Spleen (tissue), 11 donors: Measurements from ENCODE around the gene SPATS2. TPM values are rescaled to one million over a fixed set of nuclear protein-coding genes. Genes with fewer than 3 reads are reported as not detected.

ENCODE experiments used
- DNase-seq: peaks from one replicate; pipeline ENCODE4 v3.0.0-alpha.2; 2020
- H3K27ac ChIP-seq, 8 donors: fragments of 200-600 bp; sonication (generic) in 7 of 8; 1 replicate in 4 of 8; 2 replicates in 4 of 8; pipeline versions ENCODE4 v1.5.0 to v1.8.0; 2016 to 2021; ENCODE audit warnings: inconsistent platforms in 4 of 8, mild to moderate bottlenecking in 4 of 8, moderate library complexity in 1 of 8
- H3K27me3 ChIP-seq, 7 donors: fragments of 200-600 bp; sonication (generic) in 6 of 7; replicated peaks in 1 of 7; 1 replicate in 4 of 7; 2 replicates in 3 of 7; pipeline versions ENCODE4 v1.5.0 to v1.8.0; 2016 to 2021; ENCODE audit warnings: inconsistent platforms in 3 of 7, mild to moderate bottlenecking in 1 of 7
- H3K36me3 ChIP-seq, 6 donors: fragments of 200-600 bp; sonication (generic) in 5 of 6; 1 replicate in 4 of 6; 2 replicates in 2 of 6; pipeline versions ENCODE4 v1.5.0 to v1.8.0; 2016 to 2021; ENCODE audit warnings: inconsistent platforms in 2 of 6
- H3K4me1 ChIP-seq, 6 donors: fragments of 200-600 bp; sonication (generic) in 5 of 6; 1 replicate in 3 of 6; 2 replicates in 3 of 6; pipeline versions ENCODE4 v1.5.0 to v1.8.0; 2016 to 2021; ENCODE audit warnings: inconsistent platforms in 3 of 6
- H3K4me3 ChIP-seq, 8 donors: fragments of 200-600 bp; sonication (generic) in 7 of 8; 1 replicate in 4 of 8; 2 replicates in 4 of 8; pipeline versions ENCODE4 v1.5.0 to v1.8.0; 2016 to 2021; ENCODE audit warnings: inconsistent platforms in 4 of 8, mild to moderate bottlenecking in 4 of 8, moderate library complexity in 2 of 8
- H3K9me3 ChIP-seq, 8 donors: fragments of 200-600 bp; sonication (generic) in 7 of 8; 1 replicate in 4 of 8; 2 replicates in 4 of 8; pipeline versions ENCODE4 v1.5.0 to v1.8.0; 2016 to 2021; ENCODE audit warnings: inconsistent platforms in 4 of 8
- CTCF ChIP-seq, 11 experiments: fragments of 200-600 bp in 7 of 11; fragments of 450-650 bp in 4 of 11; sonication (generic) in 4 of 11; IDR thresholded peaks in 8 of 11; conservative IDR thresholded peaks in 3 of 11; 1 replicate in 7 of 11; 2 replicates in 4 of 11; pipeline versions ENCODE4 v1.4.0 to v1.8.0; 2016 to 2021; ENCODE audit warnings: antibody characterized with exemption in 11 of 11, inconsistent platforms in 4 of 11, mild to moderate bottlenecking in 1 of 11
- POLR2A ChIP-seq, 3 donors: fragments of 450-650 bp; IDR thresholded peaks; one replicate each; pipeline ENCODE4 v1.5.1; 2017; ENCODE audit warnings: antibody characterized with exemption in 3 of 3, mild to moderate bottlenecking in 1 of 3
- POLR2AphosphoS5 ChIP-seq, 3 donors: sonication (generic); formaldehyde crosslinking; IDR thresholded peaks; one replicate each; pipeline ENCODE4 v1.5.1; 2017; ENCODE audit warnings: antibody characterized with exemption in 3 of 3
- WGBS, 5 donors: extraction: QIAGEN DNeasy Blood & Tissue Kit in 3 of 5; methylation state at CpG; one replicate each; pipeline versions ENCODE4 v1.1.5 to v1.1.7; 2013 to 2018; 5-methylcytosine and 5-hydroxymethylcytosine counted together
- intact Hi-C: fragments of 100-400 bp; cut with DNase I; formaldehyde crosslinking; loops from one replicate; pipeline ENCODE4 v1.15.0; 2023; ENCODE audit warnings: low total_unique reads
- polyA plus RNA-seq, 3 donors: library from polyadenylated mRNA; stranded (reverse); fragments of 200-250 nt; gene quantifications; one replicate each; pipeline ENCODE4 v1.2.1, GENCODE V29; 2013
- total RNA-seq, 7 donors: library from RNA; depleted of rRNA in 3 of 7; stranded (reverse); fragments of >200 nt in 3 of 7; fragmentation: NEBNext Ultra II Directional in 4 of 7; extraction: Animal tissue kit (Norgen Biotek cat#: 25700) in 4 of 7; gene quantifications; one replicate each; pipeline versions ENCODE4 v1.1.0 to v1.2.1, GENCODE V29; 2016 to 2021
- donor health status: healthy with polysubstance abuse.
- donor health status: DM: no; HTN: no; CAD: no; lungs with moderate emphysema.
- donor health status: DM: no; HTN: no; CAD: no.
- donor health status: Bipolar disorder and iron deficiency.
- donor health status: healthy.
- donor health status: DM: no; HTN: no; CAD: no.
- donor health status: DM: yes; HTN: yes; CAD: no.

The SPATS2 gene
- total and polyA plus RNA-seq, 10 donors, result 7.1 to 27.0 (median 19.0) TPM

GRCh38 chr12:49323524-49324097 lies 43.7 kb upstream of the SPATS2 start:
- no peak for DNase-seq
- intact Hi-C loops, result no loop called here
- peak overlapping the region; percentile 36 to 87 (median 68) for H3K4me3 ChIP-seq
- H3K27me3 ChIP-seq, result no peaks in the 10 kb centered on the region
- H3K36me3 ChIP-seq, result peaks cover 0 to 29% (median 0%) of the 10 kb centered on the region in 6 donors
- peaks cover 4 to 29% (median 18%) of the 10 kb centered on the region in 6 donors for H3K4me1 ChIP-seq
- WGBS, 5 donors, result 12 to 19% (median 15%) methylated on average over 14 to 19 of the region's 19 CpGs
- TF ChIP-seq CTCF (IDR thresholded peaks at IDR 0.05 in 8 of 11, conservative IDR thresholded peaks at IDR 0.05 in 3 of 11) (no peak), POLR2A (IDR thresholded peaks at IDR 0.05) (no peak), POLR2AphosphoS5 (IDR thresholded peaks at IDR 0.05) (no peak)
- H3K9me3 ChIP-seq, result no peaks in the 10 kb centered on the region
- peak overlapping the region in 4 of 8 donors; percentile 41 to 82 (median 78) for H3K27ac ChIP-seq

- TF ChIP-seq POLR2AphosphoS5 (IDR thresholded peaks at IDR 0.05) (no peak), POLR2A (IDR thresholded peaks at IDR 0.05) (no peak), CTCF (IDR thresholded peaks at IDR 0.05 in 8 of 11, conservative IDR thresholded peaks at IDR 0.05 in 3 of 11) (no peak)
- Histone ChIP-seq H3K36me3 (peaks cover 0 to 49% (median 0%) of the 10 kb centered on the region in 6 donors), H3K4me3 (no peak overlapping the region), H3K27ac (no peak overlapping the region), H3K27me3 (peaks cover 0 to 5% (median 0%) of the 10 kb centered on the region in 7 donors), H3K4me1 (peaks cover 4 to 29% (median 18%) of the 10 kb centered on the region in 6 donors), H3K9me3 (no peaks in the 10 kb centered on the region)
- intact Hi-C loops, result no loop called here
- no peak for DNase-seq
- 95 to 97% (median 95%) methylated on average over 3 to 6 of the region's 6 CpGs for whole genome bisulfite sequencing, 5 donors
Measured at GRCh38 chr12:49325606-49326005, 41.7 kb upstream of the SPATS2 start.

GRCh38 chr12:49327368-49327767 lies 39.9 kb upstream of the SPATS2 start:
- no peak for DNase-seq
- no peak overlapping the region for H3K27ac ChIP-seq
- peaks cover 0 to 22% (median 2%) of the 10 kb centered on the region in 7 donors for H3K27me3 ChIP-seq
- no peak overlapping the region for H3K4me3 ChIP-seq
- H3K9me3 ChIP-seq, result no peaks in the 10 kb centered on the region
- TF ChIP-seq POLR2A (IDR thresholded peaks at IDR 0.05) (no peak), CTCF (IDR thresholded peaks at IDR 0.05 in 8 of 11, conservative IDR thresholded peaks at IDR 0.05 in 3 of 11) (no peak), POLR2AphosphoS5 (IDR thresholded peaks at IDR 0.05) (no peak)
- peaks cover 0 to 20% (median 11%) of the 10 kb centered on the region in 6 donors for H3K4me1 ChIP-seq
- intact Hi-C loops, result no loop called here
- H3K36me3 ChIP-seq, result peaks cover 0 to 56% (median 0%) of the 10 kb centered on the region in 6 donors

- peaks cover 0 to 23% (median 12%) of the 10 kb centered on the region in 6 donors for H3K4me1 ChIP-seq
- intact Hi-C loops, result no loop called here
- no peak overlapping the region for H3K27ac ChIP-seq
- peaks cover 0 to 56% (median 0%) of the 10 kb centered on the region in 6 donors for H3K36me3 ChIP-seq
- DNase-seq, result no peak
- TF ChIP-seq CTCF (IDR thresholded peaks at IDR 0.05 in 8 of 11, conservative IDR thresholded peaks at IDR 0.05 in 3 of 11), result no peak
- no peak overlapping the region for H3K4me3 ChIP-seq
- 89 to 96% (median 96%) methylated on average over 2 of the region's 2 CpGs for WGBS, 5 donors
- H3K27me3 ChIP-seq, result peaks cover 0 to 27% (median 6%) of the 10 kb centered on the region in 7 donors
- H3K9me3 ChIP-seq, result no peaks in the 10 kb centered on the region
Measured at GRCh38 chr12:49327887-49328286, 39.4 kb upstream of the SPATS2 start.
